Measurements from ENCODE around the gene HOXB3. TPM values are rescaled to one million over a fixed set of nuclear protein-coding genes. Genes with fewer than 3 reads are reported as not detected.

Gene HOXB3
- total RNA-seq, 2 experiments from 2014 or later, result 0.47 to 1.2 TPM

Small RNA genes within 50 kb of the gene (microRNA-seq; reads per million reads assigned to microRNA genes)
- not detected for gene MIR196A1 (ENCODE audit: borderline replicate concordance)

Other genes with a start within 250 kb of the HOXB3 start
- gene SKAP1, start 160.0 kb downstream of the HOXB3 start, total RNA-seq, result 100 to 1,000 TPM in 1 of 2 experiments, 10 to 100 TPM in 1; 76.1 to 109 TPM
- gene HOXB1, start 59.2 kb downstream of the HOXB3 start, total RNA-seq, result not detected
- 1 to 10 TPM; 2.8 to 3.3 TPM for gene HOXB2, start 45.1 kb downstream of the HOXB3 start, total RNA-seq
- 1 to 10 TPM in 1 of 2 experiments, under 1 TPM in 1; 0.66 to 1.1 TPM for gene HOXB4, start 11.9 kb downstream of the HOXB3 start, total RNA-seq
- not detected for gene HOXB5, start 3.5 kb upstream of the HOXB3 start, total RNA-seq
- gene HOXB6, start 14.7 kb upstream of the HOXB3 start, total RNA-seq, result not detected
- gene HOXB7, start 20.8 kb upstream of the HOXB3 start, total RNA-seq, result under 1 TPM; 0.25 to 0.30 TPM
- gene HOXB8, start 25.1 kb upstream of the HOXB3 start, total RNA-seq, result not detected
- gene HOXB9, start 36.1 kb upstream of the HOXB3 start, total RNA-seq, result 1 to 10 TPM; 1.9 to 2.5 TPM
- gene PRAC1, start 132.3 kb upstream of the HOXB3 start, total RNA-seq, result not detected
- not detected for gene PRAC2, start 132.9 kb upstream of the HOXB3 start, total RNA-seq
- gene HOXB13, start 138.5 kb upstream of the HOXB3 start, total RNA-seq, result not detected
- gene TTLL6, start 227.0 kb upstream of the HOXB3 start, total RNA-seq, result not detected
- gene CALCOCO2, start 240.8 kb upstream of the HOXB3 start, total RNA-seq, result 100 to 1,000 TPM in 1 of 2 experiments, 10 to 100 TPM in 1; 66.7 to 102 TPM